AG04449 (cell line): ENCODE data around the gene SDHB.

ENCODE experiments used
- CTCF ChIA-PET: fragments of 350-600 bp; formaldehyde crosslinking; extraction: SDS; loops from one replicate; lab custom pipeline; 2021; ENCODE audit warnings: antibody characterized with exemption; lab: Yijun Ruan, JAX
- POLR2A ChIA-PET: fragments of 400-600, 350-600 bp; formaldehyde crosslinking; extraction: SDS; loops from one replicate; lab custom pipeline; 2020; ENCODE audit warnings: antibody characterized with exemption, inconsistent platforms; lab: Yijun Ruan, JAX
- DNase-seq: peaks from one replicate; pipeline ENCODE4 v3.0.0-alpha.2; 2010; ENCODE audit warnings: low read depth, low spot score
- H3K4me3 ChIP-seq: 2 replicates; pipeline ENCODE4 v1.5.1; 2011; ENCODE audit warnings: low read depth, mild to moderate bottlenecking, control low read depth, low read length
- CTCF ChIP-seq: IDR thresholded peaks from one replicate; pipeline ENCODE4 v1.5.1; 2011; ENCODE audit warnings: mild to moderate bottlenecking, moderate library complexity, low read length, control low read depth, inconsistent platforms; ENCODE audit not compliant: insufficient read depth; ENCODE audit errors: missing control alignments

SDHB gene

GRCh38 chr1:17080880-17081279 lies 27.0 kb upstream of the SDHB start:
- no peak for TF ChIP-seq CTCF
- ChIA-PET POLR2A (no interaction called here), CTCF (interaction anchor here (1.2 to 1.4 kb wide), 2 partner anchors 9 to 256 kb away, joined by 4 to 5 read pairs; no protein-coding TSS in a partner anchor)
- H3K4me3 ChIP-seq, result no peak overlapping the region
- DNase-seq, result no peak

DNA sequence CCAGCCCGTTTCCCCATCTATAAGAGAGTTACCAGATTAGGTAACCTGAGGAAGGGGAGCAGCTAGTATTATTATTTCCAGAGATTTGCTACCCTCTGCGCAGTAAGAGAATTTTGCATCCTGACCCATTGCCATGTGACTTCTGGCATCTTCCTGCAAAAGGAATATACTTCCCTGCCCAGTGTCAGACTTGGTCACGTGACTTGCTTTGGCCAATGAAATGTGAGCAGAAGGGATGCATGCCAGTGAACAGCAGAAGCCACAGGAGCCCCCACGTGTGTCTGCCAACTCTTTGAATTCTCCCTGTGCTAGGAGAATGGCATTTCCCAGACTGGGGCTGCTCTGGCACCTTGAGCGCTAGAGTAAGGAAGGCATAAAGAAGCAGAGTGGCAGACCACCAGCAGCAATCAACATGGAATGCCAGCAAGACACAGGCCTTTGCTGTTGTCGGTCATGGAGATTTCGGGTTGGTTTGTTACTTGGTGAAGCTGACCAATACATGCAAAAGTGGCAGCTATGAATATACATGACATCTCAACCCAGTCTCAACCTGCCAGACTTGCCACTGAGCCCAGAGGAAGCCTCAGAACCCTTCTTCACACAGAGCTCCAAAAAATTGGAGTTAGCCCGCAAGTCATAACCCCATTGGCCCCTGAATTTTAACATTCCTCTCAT lies 26.4 kb upstream of the SDHB start:
- CTCF ChIA-PET, result interaction anchor here (1.2 to 1.4 kb wide), 2 partner anchors 8 to 256 kb away, joined by 4 to 5 read pairs; no protein-coding TSS in a partner anchor
- no peak for TF ChIP-seq CTCF
- no peak for DNase-seq
- POLR2A ChIA-PET, result no interaction called here
- H3K4me3 ChIP-seq, result no peak overlapping the region

DNA sequence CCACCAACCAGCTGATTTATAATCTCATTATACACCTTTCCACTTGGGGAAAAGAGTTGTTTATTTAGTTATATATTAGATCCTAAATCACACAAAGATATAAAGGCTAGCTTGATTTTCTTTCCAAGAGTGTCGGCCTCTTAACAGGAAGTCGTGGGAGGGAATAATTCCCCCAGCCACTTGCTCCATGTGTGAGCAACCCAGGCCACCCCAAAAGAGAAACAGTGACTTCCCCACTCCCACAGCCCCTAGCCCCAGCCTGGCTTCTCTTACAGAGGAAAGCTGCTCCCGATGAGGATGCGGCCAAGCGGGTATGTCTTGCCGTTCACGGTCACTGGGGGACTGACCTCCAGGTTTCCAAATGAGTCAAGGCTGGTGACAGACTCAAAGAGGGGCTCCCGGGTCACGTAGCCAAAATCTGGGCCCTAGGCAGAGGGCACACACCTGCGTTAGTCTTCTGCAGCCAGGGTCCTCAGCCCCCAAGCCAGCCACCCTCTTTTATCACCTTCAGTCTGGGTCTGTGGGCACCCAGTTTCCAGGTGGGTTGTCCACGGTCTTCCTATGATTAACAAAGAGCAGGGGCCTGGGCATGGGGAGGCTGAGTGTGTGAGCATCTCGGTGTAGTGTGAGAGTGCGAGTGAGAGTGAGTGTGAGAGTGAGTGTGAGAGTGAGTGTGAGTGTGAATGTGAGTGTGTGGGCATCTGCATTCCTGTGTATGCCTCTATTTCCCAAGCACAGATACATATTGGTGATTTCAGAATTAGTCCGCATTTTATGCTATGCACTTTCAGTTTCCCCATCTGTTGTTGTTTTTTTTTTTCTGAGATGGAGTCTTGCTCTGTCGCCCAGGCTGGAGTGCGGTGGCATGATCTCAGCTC lies 25.4 kb upstream of the SDHB start:
- ChIA-PET CTCF (interaction anchor here (0.7 kb wide), 1 partner anchor 47 kb away, joined by 3 read pairs; no protein-coding TSS in a partner anchor), POLR2A (no interaction called here)
- H3K4me3 ChIP-seq, result no peak overlapping the region
- DNase-seq, result no peak
- TF ChIP-seq CTCF, result no peak

DNA sequence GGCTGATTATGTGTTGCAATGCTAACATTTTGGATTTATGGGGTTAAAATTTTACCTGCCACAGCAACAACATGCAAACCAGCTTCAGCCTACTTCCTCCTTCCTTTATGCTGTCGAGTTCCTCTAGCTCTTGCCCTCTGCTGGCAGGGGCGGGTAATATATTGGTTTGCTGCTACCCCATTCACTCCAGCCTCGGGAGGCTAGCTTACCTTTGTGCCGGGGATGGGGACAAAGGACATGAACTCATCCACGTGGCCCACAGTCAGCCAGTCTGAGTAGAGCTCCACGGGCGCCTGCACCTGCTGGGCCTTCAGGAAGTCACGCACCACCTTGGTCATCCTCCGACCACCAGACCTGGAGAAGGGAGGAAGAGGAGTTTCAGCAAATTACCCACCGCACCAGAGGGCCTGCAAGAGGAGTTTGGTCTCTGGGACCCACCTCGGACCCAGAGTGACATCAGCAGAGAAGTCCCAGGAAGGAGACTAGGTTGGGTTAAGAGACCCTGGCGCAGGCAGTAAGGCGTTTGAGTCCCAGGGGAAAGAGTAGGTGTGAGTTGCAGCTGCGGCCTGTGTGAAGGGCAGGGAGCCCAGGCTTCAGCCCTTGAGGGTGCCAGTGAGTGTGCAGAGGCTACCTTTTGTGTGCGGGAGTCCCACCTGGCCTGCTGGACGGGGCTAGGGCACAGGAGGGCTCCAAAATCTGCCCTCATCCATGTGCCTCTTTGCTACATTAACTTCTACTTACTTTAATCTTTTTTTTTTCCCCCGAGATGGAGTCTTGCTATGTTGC lies 21.8 kb upstream of the SDHB start:
- POLR2A ChIA-PET, result no interaction called here
- TF ChIP-seq CTCF, result peak; percentile 29
- no peak overlapping the region for H3K4me3 ChIP-seq
- CTCF ChIA-PET, result interaction anchor here (0.7 to 2.2 kb wide), 10 partner anchors 8 to 38 kb away, joined by 3 to 14 read pairs (median 4); no protein-coding TSS in a partner anchor
- DNase-seq, result no peak

DNA sequence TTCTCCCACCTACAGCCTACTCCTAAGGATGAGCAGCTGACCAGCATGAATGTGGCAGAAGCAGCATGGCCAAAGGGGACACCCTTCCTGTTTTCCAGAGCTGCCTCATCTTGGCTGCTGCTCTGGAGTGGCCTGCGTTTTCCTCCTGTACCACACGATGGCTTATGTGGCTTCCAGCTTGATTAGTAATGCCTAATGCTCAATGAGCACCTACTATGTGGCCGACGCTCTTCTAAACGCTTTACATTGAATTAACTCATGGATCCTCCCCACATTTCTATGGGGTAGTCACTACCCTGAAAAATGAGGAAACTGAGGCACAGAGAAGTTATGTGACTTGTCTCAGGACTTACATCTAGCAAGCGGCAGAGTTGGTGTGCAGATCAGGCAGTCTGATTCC lies 18.0 kb upstream of the SDHB start:
- ChIA-PET CTCF (interaction anchor here (0.9 to 1.7 kb wide), 2 partner anchors 9 to 330 kb away, joined by 4 read pairs; no protein-coding TSS in a partner anchor), POLR2A (no interaction called here)
- no peak for TF ChIP-seq CTCF
- H3K4me3 ChIP-seq, result no peak overlapping the region
- no peak for DNase-seq
